GM18505 (cell line): Measurements from ENCODE around the gene FOXL2NB.
"Not testable (repeated sequence)": the region's sequence is repeated elsewhere in the genome, so short reads cannot be mapped to it uniquely, and the experiment has no call there.

ENCODE experiments used
- ATAC-seq: cut with Tn5 transposase; IDR thresholded peaks from one replicate; pipeline ENCODE4 v1.9.1; 2021; ENCODE audit not compliant: unreplicated experiment
- POLR2A ChIP-seq: IDR thresholded peaks from 4 replicates; pipeline ENCODE4 v1.6.1; 2011; ENCODE audit warnings: borderline replicate concordance; ENCODE audit not compliant: insufficient read depth, insufficient read length; ENCODE audit errors: extremely low read depth

The FOXL2NB gene

GRCh38 chr3:138915503-138916498, 31.2 kb upstream of the FOXL2NB start:
- no peak for TF ChIP-seq POLR2A
- ATAC-seq = peak; percentile 88

DNA sequence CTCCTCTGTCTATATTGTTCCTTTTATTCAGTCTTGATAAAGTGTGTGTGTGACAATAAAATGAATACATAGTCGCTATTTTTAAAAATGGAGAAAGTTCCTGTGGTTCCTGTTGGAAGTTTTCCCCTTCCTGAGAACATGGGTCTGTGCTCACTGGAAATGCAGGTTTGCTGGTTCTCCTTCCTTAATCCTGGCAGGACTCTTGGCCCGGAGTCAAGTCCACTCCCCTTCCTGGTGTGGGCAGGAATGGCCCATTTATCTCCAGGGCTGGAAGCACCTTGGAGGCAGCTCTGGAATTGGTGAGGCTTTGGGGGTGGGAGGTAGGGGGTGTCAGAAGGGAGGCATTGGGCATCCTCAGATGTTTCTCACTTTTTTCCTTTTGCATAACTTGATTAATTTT, 30.2 kb upstream of the FOXL2NB start:
- TF ChIP-seq POLR2A = no peak
- no peak for ATAC-seq

DNA sequence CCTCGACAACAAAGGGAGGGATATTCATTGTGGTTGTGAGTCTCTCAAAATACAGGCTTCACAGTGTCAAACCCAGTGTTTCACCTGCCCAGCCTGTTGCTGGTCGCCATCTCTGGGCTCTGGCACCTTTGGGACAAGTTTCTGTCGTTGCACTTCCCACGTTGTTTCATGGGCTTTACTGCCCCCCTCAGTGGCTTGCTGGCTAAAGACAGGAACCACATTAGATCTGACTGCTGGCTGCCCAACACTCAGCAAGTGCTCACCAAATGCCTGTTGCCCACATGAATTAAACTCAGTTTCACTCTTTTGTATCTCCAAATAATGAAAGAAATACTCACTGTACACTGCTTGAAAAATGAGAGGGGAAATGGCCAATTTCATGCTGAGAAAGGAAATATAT, 27.7 kb upstream of the FOXL2NB start:
- no peak for TF ChIP-seq POLR2A
- ATAC-seq = no peak

- ATAC-seq = no peak
- TF ChIP-seq POLR2A = no peak
Observed at GRCh38 chr3:138921316-138922292, 25.4 kb upstream of the FOXL2NB start.

- not testable (repeated sequence) for ATAC-seq
Observed at GRCh38 chr3:138922400-138922799, 24.6 kb upstream of the FOXL2NB start.

GRCh38 chr3:138923531-138923994, 23.5 kb upstream of the FOXL2NB start:
- no peak for TF ChIP-seq POLR2A
- peak; percentile 78 for ATAC-seq

DNA sequence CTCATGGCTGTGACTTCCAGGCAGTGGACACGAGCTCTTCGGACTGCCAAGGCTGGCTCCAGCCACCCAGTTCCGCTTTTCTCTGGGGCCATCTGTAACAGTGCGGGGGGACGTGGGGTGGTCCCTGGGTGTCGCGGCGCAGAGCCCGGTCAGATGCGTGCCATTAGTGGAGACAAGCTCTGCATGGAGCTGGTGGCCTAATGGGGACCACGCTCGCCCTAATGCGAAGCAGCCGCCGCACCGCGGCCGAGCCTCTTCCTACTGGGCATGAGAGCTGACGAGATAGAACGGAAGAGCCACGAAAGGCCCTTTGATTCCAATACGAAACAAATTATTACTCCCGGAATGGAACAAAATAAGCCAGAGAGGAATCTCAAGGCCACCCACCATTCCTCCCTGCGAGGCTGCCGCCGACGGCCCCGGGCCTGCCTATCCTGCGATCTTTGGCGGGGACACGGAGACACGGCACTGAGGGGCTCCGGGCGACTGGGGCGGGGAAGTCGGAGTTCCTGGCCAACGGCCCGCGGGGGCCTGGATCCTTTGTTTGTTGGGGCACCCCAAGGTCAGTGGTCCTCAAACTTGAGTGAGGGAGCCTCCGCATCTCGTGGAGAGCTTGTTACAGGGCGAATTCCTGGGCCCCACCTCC, 18.2 kb upstream of the FOXL2NB start:
- ATAC-seq = no peak

GRCh38 chr3:138933068-138933668, 13.8 kb upstream of the FOXL2NB start:
- no peak for TF ChIP-seq POLR2A
- no peak for ATAC-seq

More for the DNA sequence above, 18.2 kb upstream of the FOXL2NB start:
- TF ChIP-seq POLR2A = no peak

GRCh38 chr3:138933981-138934691, 12.9 kb upstream of the FOXL2NB start:
- no peak for ATAC-seq
- no peak for TF ChIP-seq POLR2A

DNA sequence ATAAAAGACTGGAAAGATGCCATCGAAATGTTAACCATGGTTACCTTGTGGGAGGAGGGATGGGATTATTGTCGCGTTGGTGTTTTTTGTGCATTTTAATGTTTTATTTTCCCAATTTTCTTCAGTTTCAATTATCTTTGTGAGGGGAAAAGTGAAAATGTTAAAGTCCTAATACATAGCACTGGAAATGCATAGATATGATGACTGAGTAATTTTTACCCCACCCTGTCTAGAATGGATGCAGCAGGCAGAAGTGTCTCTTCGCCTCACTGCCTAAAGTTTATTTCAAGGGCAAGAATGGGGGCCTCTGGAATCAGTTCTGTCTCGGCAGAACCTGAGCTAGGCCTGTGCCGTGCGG, 11.5 kb upstream of the FOXL2NB start:
- no peak for ATAC-seq
- TF ChIP-seq POLR2A = no peak

GRCh38 chr3:138935863-138936740, 10.9 kb upstream of the FOXL2NB start:
- ATAC-seq = peak; percentile 78
- no peak for TF ChIP-seq POLR2A
